HG03060 (cell line): ENCODE results near the gene SAMD4A.

Source experiments
- ATAC-seq: cut with Tn5 transposase; IDR thresholded peaks from one replicate; pipeline ENCODE4 v1.9.1; 2021; ENCODE audit warnings: low read depth, moderate number of reproducible peaks; ENCODE audit not compliant: unreplicated experiment

Gene SAMD4A

GRCh38 chr14:54774824-54775223 is 207.9 kb downstream of the SAMD4A start:
- ATAC-seq = no peak

- no peak for ATAC-seq
These were observed 208.7 kb downstream of the SAMD4A start for GRCh38 chr14:54775486-54776140.

- no peak for ATAC-seq
These were observed 209.6 kb downstream of the SAMD4A start for GRCh38 chr14:54776361-54777001.

- no peak for ATAC-seq
These were observed 210.5 kb downstream of the SAMD4A start for GRCh38 chr14:54777395-54777794.

GRCh38 chr14:54778618-54779345 is 211.9 kb downstream of the SAMD4A start:
- no peak for ATAC-seq

- no peak for ATAC-seq
These were observed 214.2 kb downstream of the SAMD4A start for GRCh38 chr14:54781080-54781479.

- no peak for ATAC-seq
These were observed 215.2 kb downstream of the SAMD4A start for GRCh38 chr14:54781961-54782750.

GRCh38 chr14:54782751-54783659 is 216.1 kb downstream of the SAMD4A start:
- no peak for ATAC-seq

GRCh38 chr14:54783660-54784015 is 216.7 kb downstream of the SAMD4A start:
- ATAC-seq = no peak

GRCh38 chr14:54784060-54784459 is 217.1 kb downstream of the SAMD4A start:
- ATAC-seq = no peak

- no peak for ATAC-seq
These were observed 217.7 kb downstream of the SAMD4A start for GRCh38 chr14:54784657-54785056.

GRCh38 chr14:54785136-54785777 is 218.3 kb downstream of the SAMD4A start:
- no peak for ATAC-seq

- no peak for ATAC-seq
These were observed 219.1 kb downstream of the SAMD4A start for GRCh38 chr14:54785778-54786770.

- ATAC-seq = no peak
These were observed 219.9 kb downstream of the SAMD4A start for GRCh38 chr14:54786838-54787237.

GRCh38 chr14:54787261-54787660 is 220.3 kb downstream of the SAMD4A start:
- ATAC-seq = no peak

- no peak for ATAC-seq
These were observed 221.8 kb downstream of the SAMD4A start for GRCh38 chr14:54788701-54789100.

- no peak for ATAC-seq
These were observed 222.2 kb downstream of the SAMD4A start for GRCh38 chr14:54789166-54789565.

- no peak for ATAC-seq
These were observed 223.0 kb downstream of the SAMD4A start for GRCh38 chr14:54789781-54790480.
